ENCODE results near the gene PHLPP1. TPM values are rescaled to one million over a fixed set of nuclear protein-coding genes. Genes with fewer than 3 reads are reported as not detected.
A peak's percentile ranks its signal among the peaks of the same experiment; 100 is the strongest.

Gene PHLPP1
- total and polyA plus RNA-seq, 8 donors = 2.9 to 14.7 (median 8.3) TPM

- no peak for ATAC-seq
- TF ChIP-seq CTCF (IDR thresholded peaks at IDR 0.05) = no peak
- Histone ChIP-seq H3K4me3 (no peak overlapping the region), H3K4me1 (no peaks in the 10 kb centered on the region), H3K36me3 (no peaks in the 10 kb centered on the region), H3K27me3 (no peaks in the 10 kb centered on the region), H3K27ac (no peak overlapping the region), H3K9me3 (no peaks in the 10 kb centered on the region)
- intact Hi-C loops (cut with DNase I) = no loop called here
- no peak for FAIRE-seq
- WGBS, 2 donors = 94 to 95% methylated on average over 3 of the region's 3 CpGs
- no peak for DNase-seq
Observed at GRCh38 chr18:62959481-62959880, 244.1 kb downstream of the PHLPP1 start.

- intact Hi-C loops (cut with DNase I) = no loop called here
- no peaks in the 10 kb centered on the region for H3K9me3 ChIP-seq
- H3K27me3 ChIP-seq = no peaks in the 10 kb centered on the region
- peak in 2 of 4 donors; percentile 35 to 52 for ATAC-seq
- no peak for FAIRE-seq
- DNase-seq = no peak
- WGBS, 2 donors = 16 to 18% methylated on average over 3 of the region's 3 CpGs
- no peak for TF ChIP-seq CTCF (IDR thresholded peaks at IDR 0.05)
- H3K36me3 ChIP-seq = no peaks in the 10 kb centered on the region
- H3K4me1 ChIP-seq = peaks cover 0 to 4% (median 0%) of the 10 kb centered on the region in 3 donors
- no peak overlapping the region for H3K4me3 ChIP-seq
- H3K27ac ChIP-seq = no peak overlapping the region
Observed at GRCh38 chr18:62963507-62963906, 248.2 kb downstream of the PHLPP1 start.

- no peaks in the 10 kb centered on the region for H3K36me3 ChIP-seq
- no peak overlapping the region for H3K4me3 ChIP-seq
- 35 to 47% methylated on average over 1 of the region's 1 CpG for WGBS, 2 donors
- intact Hi-C loops (cut with DNase I) = no loop called here
- no peaks in the 10 kb centered on the region for H3K27me3 ChIP-seq
- H3K9me3 ChIP-seq = no peaks in the 10 kb centered on the region
- ATAC-seq (no peak), DNase-seq (no peak), FAIRE-seq (no peak)
- TF ChIP-seq CTCF (IDR thresholded peaks at IDR 0.05) = no peak
- H3K4me1 ChIP-seq = peaks cover 0 to 4% (median 0%) of the 10 kb centered on the region in 3 donors
- no peak overlapping the region for H3K27ac ChIP-seq
Observed at GRCh38 chr18:62964432-62964831, 249.1 kb downstream of the PHLPP1 start.

GRCh38 chr18:62967089-62967488, 251.7 kb downstream of the PHLPP1 start:
- no peak for TF ChIP-seq CTCF (IDR thresholded peaks at IDR 0.05)
- H3K4me3 ChIP-seq = no peak overlapping the region
- no peaks in the 10 kb centered on the region for H3K36me3 ChIP-seq
- peaks cover 0 to 4% (median 0%) of the 10 kb centered on the region in 3 donors for H3K4me1 ChIP-seq
- H3K9me3 ChIP-seq = no peaks in the 10 kb centered on the region
- H3K27me3 ChIP-seq = no peaks in the 10 kb centered on the region
- no peak overlapping the region for H3K27ac ChIP-seq
- intact Hi-C loops (cut with DNase I) = no loop called here
- no peak for FAIRE-seq
- WGBS, 2 donors = 43 to 47% methylated on average over 4 of the region's 4 CpGs
- DNase-seq = no peak
- peak; percentile 29 to 71 (median 54) for ATAC-seq

GRCh38 chr18:62973689-62974088, 258.3 kb downstream of the PHLPP1 start:
- DNase-seq (no peak), FAIRE-seq (no peak), ATAC-seq (no peak)
- Histone ChIP-seq H3K4me1 (no peaks in the 10 kb centered on the region), H3K9me3 (no peaks in the 10 kb centered on the region), H3K27me3 (no peaks in the 10 kb centered on the region), H3K27ac (no peak overlapping the region), H3K36me3 (peaks cover 0 to 14% (median 3%) of the 10 kb centered on the region in 3 donors), H3K4me3 (no peak overlapping the region)
- intact Hi-C loops (cut with DNase I) = loop anchor here in 1 of 3 donors (10.0 kb wide), 1 partner anchor 369 kb away; no protein-coding TSS in a partner anchor
- WGBS, 2 donors = 89 to 93% methylated on average over 1 of the region's 1 CpG
- TF ChIP-seq CTCF (IDR thresholded peaks at IDR 0.05) = no peak
